GM23248 (cell line): ENCODE measurements around the gene ADAM15.

ENCODE experiments used
- EZH2 ChIP-seq: fragments of 200-600 bp; sonication (generic); IDR thresholded peaks from 2 replicates; pipeline ENCODE4 v1.6.1; 2018; ENCODE audit warnings: antibody characterized with exemption, mild to moderate bottlenecking; ENCODE audit not compliant: insufficient read depth, poor library complexity, severe bottlenecking
- EZH2phosphoT487 ChIP-seq: fragments of 200-600 bp; sonication (generic); IDR thresholded peaks from 2 replicates; pipeline ENCODE4 v1.6.1; 2018; ENCODE audit warnings: antibody characterized with exemption, moderate library complexity, mild to moderate bottlenecking, low read depth; ENCODE audit not compliant: insufficient read depth

- TF ChIP-seq EZH2phosphoT487 (no peak), EZH2 (no peak)
Measured at GRCh38 chr1:155063550-155064110, 12.5 kb downstream of the ADAM15 start, which contains the start of gene EFNA4.
